Gastroesophageal sphincter (tissue), 4 donors: ENCODE results near the gene PER2. TPM values are rescaled to one million over a fixed set of nuclear protein-coding genes. Genes with fewer than 3 reads are reported as not detected.

Source experiments
- ATAC-seq: fragments of 150-250 bp; one replicate; pipeline ENCODE4 v1.9.1; 2016; ENCODE audit warnings: mild to moderate bottlenecking, moderate library complexity
- H3K27ac ChIP-seq, 4 donors: fragments of 200-600 bp; sonication (generic) in 3 of 4; 1 replicate in 3 of 4; 2 replicates in 1 of 4; pipeline ENCODE4 v1.5.1; 2016 to 2019
- H3K27me3 ChIP-seq: fragments of 200-600 bp; sonication (generic); one replicate; pipeline ENCODE4 v1.5.1; 2019
- H3K36me3 ChIP-seq, 2 donors: fragments of 200-600 bp; sonication (generic); one replicate each; pipeline ENCODE4 v1.5.1; 2019; ENCODE audit warnings: control low read depth in 1 of 2
- H3K4me1 ChIP-seq, 3 donors: fragments of 200-600 bp; sonication (generic); 1 replicate in 2 of 3; 2 replicates in 1 of 3; pipeline ENCODE4 v1.5.1; 2016 to 2019; ENCODE audit warnings: control low read depth in 2 of 3
- H3K4me3 ChIP-seq, 2 donors: fragments of 200-600 bp; sonication (generic); one replicate each; pipeline ENCODE4 v1.5.1; 2019; ENCODE audit warnings: mild to moderate bottlenecking in 1 of 2, moderate library complexity in 1 of 2
- H3K9me3 ChIP-seq, 3 donors: fragments of 200-600 bp; sonication (generic); one replicate each; pipeline ENCODE4 v1.5.1; 2017 to 2019; ENCODE audit warnings: control low read depth in 2 of 3
- EP300 ChIP-seq: sonication (generic); formaldehyde crosslinking; IDR thresholded peaks from one replicate; pipeline ENCODE4 v1.6.1; 2017; ENCODE audit warnings: antibody characterized with exemption, mild to moderate bottlenecking
- POLR2A ChIP-seq, 2 donors: fragments of 450-650 bp; IDR thresholded peaks; one replicate each; pipeline ENCODE4 v1.6.1; 2017; ENCODE audit warnings: antibody characterized with exemption in 2 of 2, mild to moderate bottlenecking in 2 of 2, moderate library complexity in 1 of 2
- POLR2AphosphoS5 ChIP-seq: sonication (generic); formaldehyde crosslinking; IDR thresholded peaks from one replicate; pipeline ENCODE4 v1.6.1; 2017; ENCODE audit warnings: antibody characterized with exemption
- WGBS, 2 donors: methylation state at CpG; one replicate each; pipeline ENCODE4 v1.1.5; 2018; ENCODE audit warnings: low coverage in 1 of 2; 5-methylcytosine and 5-hydroxymethylcytosine counted together
- total RNA-seq, 4 donors: library from RNA; depleted of rRNA; stranded (reverse); fragments of >200 nt; gene quantifications; one replicate each; pipeline ENCODE4 v1.1.0, GENCODE V29; 2016
- TF ChIP-seq, protein P1 (sequence below), 4 experiments: fragments of 200-600 bp in 2 of 4; fragments of 450-650 bp in 2 of 4; sonication (generic) in 1 of 4; IDR thresholded peaks; one replicate each; pipeline ENCODE4 v1.5.1; 2017 to 2019; ENCODE audit warnings: antibody characterized with exemption in 4 of 4, mild to moderate bottlenecking in 2 of 4, moderate library complexity in 2 of 4

The PER2 gene
- total RNA-seq, 4 donors from 2014 or later = 8.7 to 20.5 (median 17.0) TPM

DNA sequence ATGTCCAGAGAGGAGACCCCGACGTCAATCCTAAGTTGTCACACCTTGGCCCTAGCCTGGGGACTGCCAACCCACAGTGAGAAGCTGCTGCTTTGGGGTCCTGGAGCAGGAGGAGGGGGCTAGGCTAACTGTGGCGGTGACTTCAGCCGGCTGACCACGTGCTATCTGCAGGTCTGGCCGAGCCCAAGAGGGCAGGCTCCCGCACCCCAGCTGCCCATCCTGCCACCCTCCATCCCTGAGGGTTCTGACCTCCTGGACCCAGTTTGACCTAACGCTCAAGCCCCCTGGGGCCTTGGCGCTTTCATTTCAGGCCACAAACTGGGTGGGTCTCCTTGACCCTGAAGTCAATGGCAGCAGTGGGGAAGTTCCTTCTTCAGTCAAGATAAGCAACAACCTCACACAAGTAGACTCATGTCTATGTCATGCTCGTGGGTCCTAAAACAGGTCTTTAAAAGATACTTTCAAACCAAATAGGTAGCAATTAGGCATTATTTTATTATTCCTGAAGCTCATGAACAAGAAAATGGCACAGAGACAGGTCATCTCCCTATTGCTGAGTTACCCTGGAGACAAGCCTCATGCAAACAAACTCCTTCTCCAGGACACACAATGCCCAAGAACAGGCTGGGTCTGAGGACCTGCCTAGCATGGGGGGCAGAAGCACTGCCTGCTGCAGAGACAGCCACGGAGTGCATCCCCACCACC, 50.8 kb downstream of the PER2 start:
- no peak overlapping the region for H3K4me3 ChIP-seq
- ATAC-seq = no peak
- TF ChIP-seq, protein P1, sequence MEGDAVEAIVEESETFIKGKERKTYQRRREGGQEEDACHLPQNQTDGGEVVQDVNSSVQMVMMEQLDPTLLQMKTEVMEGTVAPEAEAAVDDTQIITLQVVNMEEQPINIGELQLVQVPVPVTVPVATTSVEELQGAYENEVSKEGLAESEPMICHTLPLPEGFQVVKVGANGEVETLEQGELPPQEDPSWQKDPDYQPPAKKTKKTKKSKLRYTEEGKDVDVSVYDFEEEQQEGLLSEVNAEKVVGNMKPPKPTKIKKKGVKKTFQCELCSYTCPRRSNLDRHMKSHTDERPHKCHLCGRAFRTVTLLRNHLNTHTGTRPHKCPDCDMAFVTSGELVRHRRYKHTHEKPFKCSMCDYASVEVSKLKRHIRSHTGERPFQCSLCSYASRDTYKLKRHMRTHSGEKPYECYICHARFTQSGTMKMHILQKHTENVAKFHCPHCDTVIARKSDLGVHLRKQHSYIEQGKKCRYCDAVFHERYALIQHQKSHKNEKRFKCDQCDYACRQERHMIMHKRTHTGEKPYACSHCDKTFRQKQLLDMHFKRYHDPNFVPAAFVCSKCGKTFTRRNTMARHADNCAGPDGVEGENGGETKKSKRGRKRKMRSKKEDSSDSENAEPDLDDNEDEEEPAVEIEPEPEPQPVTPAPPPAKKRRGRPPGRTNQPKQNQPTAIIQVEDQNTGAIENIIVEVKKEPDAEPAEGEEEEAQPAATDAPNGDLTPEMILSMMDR (IDR thresholded peaks at IDR 0.05) = no peak
- TF ChIP-seq POLR2AphosphoS5 (no peak), POLR2A (IDR thresholded peaks at IDR 0.05) (no peak), EP300 (no peak)
- no peak overlapping the region for H3K27ac ChIP-seq
- no peaks in the 10 kb centered on the region for H3K9me3 ChIP-seq
- H3K27me3 ChIP-seq = peaks cover 6% of the 10 kb centered on the region
- no peaks in the 10 kb centered on the region for H3K36me3 ChIP-seq
- 80 to 100% methylated on average over 1 to 5 of the region's 11 CpGs for WGBS, 2 donors
- peaks cover 0 to 41% (median 8%) of the 10 kb centered on the region in 3 donors for H3K4me1 ChIP-seq

DNA sequence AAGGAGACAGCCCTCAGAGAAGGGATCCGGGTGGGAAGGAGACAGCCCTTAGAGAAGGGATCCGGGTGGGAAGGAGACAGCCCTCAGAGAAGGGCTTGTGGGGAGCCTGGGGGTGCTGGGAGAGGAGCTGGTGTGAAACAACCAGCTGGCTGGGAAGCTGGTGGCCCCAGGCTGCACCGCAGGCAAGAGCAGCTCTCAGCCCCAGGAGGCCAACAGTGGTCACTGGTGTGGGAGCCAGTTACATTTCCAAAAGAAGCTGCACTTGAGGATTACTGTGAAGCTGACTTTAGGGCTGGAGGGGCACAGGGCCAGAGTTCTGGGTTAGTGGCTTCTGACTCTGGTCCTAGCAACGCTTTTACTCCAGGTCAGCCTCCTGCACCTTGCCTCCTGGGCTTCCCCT, 51.8 kb downstream of the PER2 start:
- ATAC-seq = no peak
- no peaks in the 10 kb centered on the region for H3K9me3 ChIP-seq
- H3K36me3 ChIP-seq = no peaks in the 10 kb centered on the region
- H3K4me1 ChIP-seq = peaks cover 0 to 43% (median 8%) of the 10 kb centered on the region in 3 donors
- H3K4me3 ChIP-seq = no peak overlapping the region
- TF ChIP-seq, protein P1 (IDR thresholded peaks at IDR 0.05) = no peak
- TF ChIP-seq POLR2A (IDR thresholded peaks at IDR 0.05) (no peak), POLR2AphosphoS5 (no peak), EP300 (no peak)
- no peak overlapping the region for H3K27ac ChIP-seq
- peaks cover 6% of the 10 kb centered on the region for H3K27me3 ChIP-seq
- whole genome bisulfite sequencing, 2 donors = 67 to 100% methylated on average over 1 to 2 of the region's 4 CpGs

DNA sequence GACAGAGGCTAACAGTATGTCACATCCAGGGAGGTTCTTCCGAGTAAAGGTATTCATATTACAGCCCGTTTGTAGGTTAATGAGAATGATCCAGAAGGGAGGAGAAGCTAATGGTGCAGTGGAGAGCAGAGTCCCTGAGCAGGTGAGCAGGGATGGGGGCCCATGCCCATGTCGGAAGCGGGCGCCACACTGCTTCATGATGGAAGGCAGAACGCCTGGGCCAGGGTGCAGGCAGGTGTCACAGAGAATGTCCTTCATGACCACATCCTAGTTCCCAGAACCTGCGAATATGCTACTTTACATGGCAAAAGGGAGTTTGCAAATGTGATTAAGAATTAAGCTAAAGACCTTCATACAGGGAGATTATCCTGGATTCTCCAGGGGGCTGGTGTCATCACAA, 52.6 kb downstream of the PER2 start:
- Histone ChIP-seq H3K4me1 (peaks cover 0 to 43% (median 7%) of the 10 kb centered on the region in 3 donors), H3K9me3 (no peaks in the 10 kb centered on the region), H3K27ac (no peak overlapping the region), H3K36me3 (no peaks in the 10 kb centered on the region), H3K27me3 (peaks cover 6% of the 10 kb centered on the region), H3K4me3 (no peak overlapping the region)
- 80 to 94% methylated on average over 3 to 5 of the region's 7 CpGs for WGBS, 2 donors
- TF ChIP-seq POLR2A (IDR thresholded peaks at IDR 0.05) = no peak
- TF ChIP-seq, protein P1 (IDR thresholded peaks at IDR 0.05) = no peak
- TF ChIP-seq EP300 = no peak
- no peak for TF ChIP-seq POLR2AphosphoS5
- ATAC-seq = no peak

DNA sequence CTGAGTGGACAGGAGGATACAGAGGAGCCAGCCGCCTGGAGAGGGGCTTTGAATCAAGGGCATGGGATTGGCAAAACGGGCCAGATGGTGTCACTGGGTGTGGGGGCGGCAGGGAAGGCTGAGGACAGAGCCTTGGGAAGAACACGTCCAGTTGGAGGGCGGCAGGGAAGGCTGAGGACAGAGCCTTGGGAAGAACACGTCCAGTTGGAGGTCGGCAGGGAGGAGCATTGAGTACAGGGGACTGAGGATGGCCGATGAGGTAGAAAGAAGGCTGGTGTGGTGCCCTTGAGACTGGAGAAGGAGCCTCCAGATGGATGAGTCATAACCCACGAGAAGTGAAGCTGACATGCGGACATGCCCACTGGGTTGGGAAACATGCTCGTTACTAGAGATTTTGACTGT, 53.1 kb downstream of the PER2 start:
- no peaks in the 10 kb centered on the region for H3K9me3 ChIP-seq
- ATAC-seq = no peak
- no peak overlapping the region for H3K27ac ChIP-seq
- peaks cover 0 to 42% (median 3%) of the 10 kb centered on the region in 3 donors for H3K4me1 ChIP-seq
- no peaks in the 10 kb centered on the region for H3K36me3 ChIP-seq
- TF ChIP-seq, protein P1 (IDR thresholded peaks at IDR 0.05) = no peak
- TF ChIP-seq EP300 = no peak
- H3K4me3 ChIP-seq = no peak overlapping the region
- 63 to 69% methylated on average over 4 to 11 of the region's 11 CpGs for WGBS, 2 donors
- peaks cover 6% of the 10 kb centered on the region for H3K27me3 ChIP-seq

DNA sequence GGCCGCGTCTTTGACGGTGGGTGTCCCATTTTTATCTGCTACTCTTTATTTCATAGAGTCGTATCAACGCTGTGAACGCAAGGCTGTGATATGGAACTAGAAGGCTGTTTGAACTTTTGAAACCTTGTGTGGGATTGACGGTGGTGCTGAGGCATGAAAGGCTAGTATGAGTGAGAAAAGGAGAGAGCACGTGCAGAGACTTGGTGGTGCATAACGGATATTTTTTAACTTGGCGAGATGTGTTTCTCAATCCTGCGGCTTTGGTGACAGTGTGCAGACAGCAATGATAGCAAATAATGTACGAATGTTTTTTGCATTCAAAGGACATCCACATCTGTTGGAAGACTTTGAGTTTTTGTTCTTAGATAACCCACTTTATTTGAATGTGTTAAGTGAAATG, 54.8 kb downstream of the PER2 start:
- 78 to 80% methylated on average over 5 to 12 of the region's 12 CpGs for WGBS, 2 donors
- ATAC-seq = no peak
- TF ChIP-seq, protein P1 (IDR thresholded peaks at IDR 0.05) = no peak
- TF ChIP-seq EP300 = no peak
- TF ChIP-seq POLR2AphosphoS5 = no peak
- no peak for TF ChIP-seq POLR2A (IDR thresholded peaks at IDR 0.05)

More for the DNA sequence above, 54.8 kb downstream of the PER2 start:
- no peaks in the 10 kb centered on the region for H3K9me3 ChIP-seq
- H3K36me3 ChIP-seq = no peaks in the 10 kb centered on the region
- H3K4me1 ChIP-seq = peaks cover 0 to 43% (median 3%) of the 10 kb centered on the region in 3 donors
- no peak overlapping the region for H3K4me3 ChIP-seq
- no peak overlapping the region for H3K27ac ChIP-seq
- no peaks in the 10 kb centered on the region for H3K27me3 ChIP-seq
